Natural killer cell (primary cell): ENCODE data around the gene TBC1D17. TPM values are rescaled to one million over a fixed set of nuclear protein-coding genes. Genes with fewer than 3 reads are reported as not detected.

ENCODE experiments used
- ATAC-seq, 3 donors: fragments of 150-1000 bp in 2 of 3; fragments of 200-7000 bp in 1 of 3; cut with Tn5 transposase; 1 replicate in 1 of 3; 2 replicates in 2 of 3; pipeline ENCODE4 v1.10.0; 2021; ENCODE audit warnings: mild to moderate bottlenecking in 2 of 3, moderate library complexity in 2 of 3
- DNase-seq, 2 donors: peaks; one replicate each; pipeline versions ENCODE4 v3.0.0 to v3.0.0-alpha.2; 2013 to 2021; ENCODE audit warnings: mixed read lengths in 1 of 2
- H3K27ac ChIP-seq: one replicate; pipeline ENCODE4 v1.5.1; 2013; ENCODE audit warnings: mild to moderate bottlenecking, low read length
- H3K27me3 ChIP-seq: one replicate; pipeline ENCODE4 v1.6.1; 2013; ENCODE audit warnings: low read length; ENCODE audit not compliant: control insufficient read depth, insufficient read depth
- H3K36me3 ChIP-seq: one replicate; pipeline ENCODE4 v1.6.1; 2013; ENCODE audit warnings: low read length; ENCODE audit not compliant: control insufficient read depth, insufficient read depth
- H3K4me1 ChIP-seq: one replicate; pipeline ENCODE4 v1.6.1; 2013; ENCODE audit warnings: low read length; ENCODE audit not compliant: control insufficient read depth, insufficient read depth
- H3K4me3 ChIP-seq: one replicate; pipeline ENCODE4 v1.5.1; 2013; ENCODE audit warnings: low read length
- H3K9me3 ChIP-seq: one replicate; pipeline ENCODE4 v1.6.1; 2013; ENCODE audit warnings: low read length; ENCODE audit not compliant: control insufficient read depth, insufficient read depth
- H3K27ac Mint-ChIP-seq, 2 donors: one replicate each; pipeline ENCODE4 v1.8.0; 2022; ENCODE audit warnings: mild to moderate bottlenecking in 2 of 2, mixed read lengths in 2 of 2, moderate library complexity in 1 of 2
- H3K27me3 Mint-ChIP-seq, 2 donors: one replicate each; pipeline ENCODE4 v1.8.0; 2022; ENCODE audit warnings: low read depth in 2 of 2, mixed read lengths in 2 of 2
- H3K36me3 Mint-ChIP-seq: one replicate; pipeline ENCODE4 v1.8.0; 2022; ENCODE audit warnings: mixed read lengths
- H3K4me1 Mint-ChIP-seq, 2 donors: one replicate each; pipeline ENCODE4 v1.8.0; 2022; ENCODE audit warnings: mixed read lengths in 2 of 2
- H3K4me3 Mint-ChIP-seq: one replicate; pipeline ENCODE4 v1.8.0; 2022; ENCODE audit warnings: mild to moderate bottlenecking, moderate library complexity, mixed read lengths
- H3K9me3 Mint-ChIP-seq, 2 donors: one replicate each; pipeline ENCODE4 v1.8.0; 2022; ENCODE audit warnings: mixed read lengths in 2 of 2
- CTCF ChIP-seq: fragments of 200-600 bp; IDR thresholded peaks from one replicate; pipeline ENCODE4 v1.8.0; 2022; ENCODE audit warnings: antibody characterized with exemption
- WGBS: methylation state at CpG from one replicate; pipeline ENCODE4 v1.1.7; 2013; ENCODE audit warnings: missing lambda C conversion rate; ENCODE audit not compliant: insufficient coverage; 5-methylcytosine and 5-hydroxymethylcytosine counted together
- intact Hi-C: fragments of 100-400 bp; cut with micrococcal nuclease; formaldehyde crosslinking; loops from one replicate; pipeline ENCODE4 v1.14.2; 2022
- total RNA-seq, 4 donors: library from RNA; stranded (reverse); fragments of 120-200 nt in 1 of 4; gene quantifications; one replicate each; pipeline versions ENCODE4 v1.2.3 to v1.2.4, GENCODE V29; 2013 to 2022

TBC1D17 gene
- total RNA-seq, 3 donors from 2014 or later (not counting 1 experiment from before 2014, with no cell fraction given): 45.8 to 59.7 (median 54.4) TPM

- H3K4me1 Mint-ChIP-seq: peaks cover 0 to 8% of the 10 kb centered on the region in 2 donors
- Histone ChIP-seq H3K27ac (no peak overlapping the region), H3K4me3 (no peak overlapping the region), H3K27me3 (no peaks in the 10 kb centered on the region), H3K4me1 (peaks cover 13% of the 10 kb centered on the region), H3K36me3 (peaks cover 21% of the 10 kb centered on the region), H3K9me3 (no peaks in the 10 kb centered on the region)
- no peak for ATAC-seq
- H3K27ac Mint-ChIP-seq: no peak overlapping the region
- H3K4me3 Mint-ChIP-seq: no peak overlapping the region
- 90% methylated on average over 50 of the region's 54 CpGs for WGBS
- no peak for TF ChIP-seq CTCF
- no peaks in the 10 kb centered on the region for H3K9me3 Mint-ChIP-seq
- no peak for DNase-seq
- intact Hi-C loops: no loop called here
- H3K36me3 Mint-ChIP-seq: no peaks in the 10 kb centered on the region
- no peaks in the 10 kb centered on the region for H3K27me3 Mint-ChIP-seq
These were observed 10.4 kb downstream of the TBC1D17 start for GRCh38 chr19:49887665-49888509.

- Mint-ChIP-seq H3K4me3 (no peak overlapping the region), H3K27me3 (no peaks in the 10 kb centered on the region), H3K4me1 (peaks cover 0 to 8% of the 10 kb centered on the region in 2 donors), H3K27ac (no peak overlapping the region), H3K36me3 (no peaks in the 10 kb centered on the region), H3K9me3 (no peaks in the 10 kb centered on the region)
- H3K27me3 ChIP-seq: no peaks in the 10 kb centered on the region
- DNase-seq: no peak
- H3K27ac ChIP-seq: no peak overlapping the region
- TF ChIP-seq CTCF: no peak
- H3K4me1 ChIP-seq: peaks cover 13% of the 10 kb centered on the region
- intact Hi-C loops: no loop called here
- H3K4me3 ChIP-seq: no peak overlapping the region
- ATAC-seq: no peak
- no peaks in the 10 kb centered on the region for H3K9me3 ChIP-seq
- peaks cover 15% of the 10 kb centered on the region for H3K36me3 ChIP-seq
- WGBS: 88% methylated on average over 18 of the region's 18 CpGs
These were observed 11.0 kb downstream of the TBC1D17 start for GRCh38 chr19:49888510-49888824.

GRCh38 chr19:49889038-49889686 is 11.7 kb downstream of the TBC1D17 start:
- no peaks in the 10 kb centered on the region for H3K9me3 Mint-ChIP-seq
- TF ChIP-seq CTCF: no peak
- H3K36me3 ChIP-seq: peaks cover 8% of the 10 kb centered on the region
- peaks cover 0 to 8% of the 10 kb centered on the region in 2 donors for H3K4me1 Mint-ChIP-seq
- H3K4me3 ChIP-seq: no peak overlapping the region
- H3K27ac ChIP-seq: no peak overlapping the region
- ATAC-seq (no peak), DNase-seq (no peak)
- H3K27me3 Mint-ChIP-seq: no peaks in the 10 kb centered on the region
- no peak overlapping the region for H3K27ac Mint-ChIP-seq
- H3K9me3 ChIP-seq: no peaks in the 10 kb centered on the region
- intact Hi-C loops: no loop called here
- no peaks in the 10 kb centered on the region for H3K36me3 Mint-ChIP-seq
- WGBS: 93% methylated on average over 23 of the region's 23 CpGs
- no peak overlapping the region for H3K4me3 Mint-ChIP-seq
- H3K4me1 ChIP-seq: peaks cover 13% of the 10 kb centered on the region
- no peaks in the 10 kb centered on the region for H3K27me3 ChIP-seq
